Uterus (tissue), 2 donors: Measurements from ENCODE around the gene TTC31.
A peak's percentile ranks its signal among the peaks of the same experiment; 100 is the strongest.

Source experiments
- CTCF ChIP-seq, 4 experiments: fragments of 200-600 bp in 2 of 4; fragments of 450-650 bp in 2 of 4; sonication (generic) in 2 of 4; IDR thresholded peaks; one replicate each; pipeline ENCODE4 v1.5.1; 2016 to 2019; ENCODE audit warnings: antibody characterized with exemption in 4 of 4, mild to moderate bottlenecking in 2 of 4, moderate library complexity in 1 of 4
- POLR2A ChIP-seq, 2 donors: fragments of 450-650 bp; IDR thresholded peaks; one replicate each; pipeline ENCODE4 v1.6.1; 2016; ENCODE audit warnings: antibody characterized with exemption in 2 of 2, mild to moderate bottlenecking in 1 of 2, moderate library complexity in 1 of 2

GRCh38 chr2:74454654-74455511, 28.0 kb upstream of the TTC31 start, which contains the start of gene INO80B:
- TF ChIP-seq CTCF (IDR thresholded peaks at IDR 0.05) (peak in 2 of 4 experiments; percentile 32 to 48), POLR2A (IDR thresholded peaks at IDR 0.05) (peak; percentile 48 to 60)
